Right ventricle myocardium superior (tissue), 1 donor: ENCODE data around the gene FAM32A. TPM values are rescaled to one million over a fixed set of nuclear protein-coding genes. Genes with fewer than 3 reads are reported as not detected.
A peak's percentile ranks its signal among the peaks of the same experiment; 100 is the strongest.
"Not testable (repeated sequence)": the region's sequence is repeated elsewhere in the genome, so short reads cannot be mapped to it uniquely, and the experiment has no call there.

Experiments
- ATAC-seq: fragments of 200-7000 bp; cut with Tn5 transposase; one replicate; pipeline ENCODE4 v1.9.1; 2020; ENCODE audit warnings: mild to moderate bottlenecking; ENCODE audit not compliant: poor library complexity
- DNase-seq: peaks from one replicate; pipeline ENCODE4 v3.0.0-alpha.2; 2020
- intact Hi-C: fragments of 100-400 bp; cut with DNase I; formaldehyde crosslinking; loops from one replicate; pipeline ENCODE4 v1.11.2; 2022
- total RNA-seq: library from RNA; stranded (reverse); fragmentation: NEBNext Ultra II Directional; extraction: Animal tissue kit (Norgen Biotek cat#: 25700); gene quantifications from one replicate; pipeline ENCODE4 v1.2.1, GENCODE V29; 2021
- donor health status: DM: no; HTN: yes; CAD: no; lungs with severe emphysema.

The FAM32A gene
- total RNA-seq, 1 donor from 2014 or later = 33.9 TPM

DNA sequence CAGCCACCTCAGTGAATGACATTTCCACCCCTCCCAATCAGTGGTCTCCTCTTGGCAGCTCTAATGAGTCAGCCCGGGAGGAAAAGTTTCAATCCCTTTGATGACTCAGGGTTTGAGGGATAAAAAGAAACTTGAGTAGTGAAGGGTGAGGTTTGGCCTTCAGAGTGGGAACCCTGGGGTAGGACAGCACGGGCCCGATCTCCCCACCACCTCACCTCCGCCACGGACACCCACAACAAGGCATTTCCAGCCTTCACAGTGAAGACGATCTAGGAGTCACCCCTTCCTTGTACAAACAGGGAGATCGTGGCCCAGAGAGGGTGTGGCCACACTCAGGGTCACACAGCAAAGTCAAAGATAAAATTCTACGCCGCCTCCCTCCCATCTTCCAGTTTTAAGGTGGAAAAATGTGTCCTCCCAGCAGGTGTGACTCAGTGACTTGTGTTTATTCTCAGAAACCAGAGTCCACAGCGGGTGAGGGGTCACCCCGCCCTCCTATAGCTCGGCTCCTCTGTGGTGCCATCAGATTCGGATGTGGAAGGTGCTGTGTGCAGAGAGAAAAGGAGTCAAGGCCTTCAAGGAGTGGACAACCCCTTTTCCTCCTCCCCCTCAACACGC lies 24.2 kb upstream of the FAM32A start:
- intact Hi-C loops = no loop called here
- no peak for DNase-seq
- ATAC-seq = no peak

DNA sequence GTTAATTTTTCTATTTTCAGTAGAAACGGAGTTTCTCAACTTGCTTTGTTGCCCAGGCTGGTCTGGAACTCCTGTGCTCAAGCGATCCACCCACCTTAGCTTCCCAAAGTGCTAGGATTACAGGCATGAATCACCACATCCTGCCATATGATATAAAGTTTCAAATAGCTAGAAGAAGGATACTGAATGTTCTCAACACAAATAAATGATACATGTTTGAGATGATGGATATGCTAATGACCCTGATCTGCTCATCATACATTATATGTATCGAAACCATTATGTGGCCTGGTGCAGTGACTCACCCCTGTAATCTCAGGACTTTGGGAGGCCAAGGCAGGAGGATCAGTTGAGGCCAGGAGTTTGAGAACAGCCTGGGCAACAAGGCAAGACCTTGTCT lies 23.4 kb upstream of the FAM32A start:
- intact Hi-C loops = no loop called here
- ATAC-seq = no peak
- DNase-seq = no peak

GRCh38 chr19:16164222-16164890 lies 20.9 kb upstream of the FAM32A start:
- no peak for ATAC-seq
- no peak for DNase-seq
- intact Hi-C loops = no loop called here

- intact Hi-C loops = no loop called here
- no peak for DNase-seq
- no peak for ATAC-seq
Observed at GRCh38 chr19:16166417-16166816, 18.8 kb upstream of the FAM32A start.

GRCh38 chr19:16167055-16167454 lies 18.2 kb upstream of the FAM32A start:
- ATAC-seq (no peak), DNase-seq (no peak)
- intact Hi-C loops = no loop called here

DNA sequence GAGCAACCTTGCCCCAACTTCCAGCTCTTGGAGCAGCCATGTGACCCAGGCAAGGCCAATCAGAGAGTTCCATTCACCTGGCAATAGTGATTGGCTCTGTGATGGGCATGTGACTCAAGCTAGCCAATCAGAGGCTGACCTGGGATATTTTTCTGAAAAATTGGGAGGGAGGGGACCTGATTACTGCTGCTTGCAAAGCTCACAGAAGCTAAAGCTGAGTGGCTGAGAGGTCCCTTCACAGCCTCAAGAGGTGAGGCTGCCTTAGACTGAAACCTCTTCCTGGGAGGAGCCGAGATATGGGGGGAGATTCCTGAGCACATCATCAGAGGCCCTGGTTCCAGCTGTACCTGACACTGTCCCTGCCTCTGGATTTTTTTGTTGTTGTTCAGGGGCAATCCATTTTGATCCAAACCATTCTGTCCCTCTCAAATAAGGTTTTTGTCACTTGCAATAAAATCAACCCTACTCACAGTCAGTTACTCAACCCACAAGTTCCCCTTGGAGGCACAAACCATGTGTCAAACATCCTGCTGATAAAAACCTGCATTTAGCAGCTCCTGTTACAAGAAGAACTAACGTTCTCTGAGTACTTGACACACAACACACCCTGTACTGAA lies 16.6 kb upstream of the FAM32A start:
- DNase-seq (no peak), ATAC-seq (no peak)
- intact Hi-C loops = no loop called here

DNA sequence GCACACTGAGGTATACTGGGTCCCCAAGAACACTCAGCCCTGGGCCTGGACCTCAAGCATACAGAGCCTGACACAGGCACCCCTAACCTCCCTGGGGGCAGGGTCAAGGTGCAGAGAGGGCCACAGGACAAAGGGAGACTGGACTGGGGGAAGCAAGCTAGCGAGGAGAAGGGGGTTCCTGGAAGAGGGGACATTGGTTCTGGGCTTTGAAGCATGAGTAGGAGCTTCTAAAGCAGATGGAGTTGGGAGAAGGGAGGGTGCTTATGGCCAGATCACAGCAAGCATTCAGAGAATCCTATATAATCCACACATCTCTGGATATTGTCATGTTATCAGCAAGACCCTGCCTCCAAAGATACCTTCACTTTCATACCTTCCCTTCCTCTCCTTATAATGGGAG lies 15.1 kb upstream of the FAM32A start:
- ATAC-seq (no peak), DNase-seq (no peak)
- intact Hi-C loops = no loop called here

- intact Hi-C loops = no loop called here
- no peak for DNase-seq
- no peak for ATAC-seq
Observed at GRCh38 chr19:16175954-16176353, 9.3 kb upstream of the FAM32A start.

GRCh38 chr19:16178866-16179265 lies 6.3 kb upstream of the FAM32A start:
- intact Hi-C loops, DNase-seq, ATAC-seq: not testable (repeated sequence)

DNA sequence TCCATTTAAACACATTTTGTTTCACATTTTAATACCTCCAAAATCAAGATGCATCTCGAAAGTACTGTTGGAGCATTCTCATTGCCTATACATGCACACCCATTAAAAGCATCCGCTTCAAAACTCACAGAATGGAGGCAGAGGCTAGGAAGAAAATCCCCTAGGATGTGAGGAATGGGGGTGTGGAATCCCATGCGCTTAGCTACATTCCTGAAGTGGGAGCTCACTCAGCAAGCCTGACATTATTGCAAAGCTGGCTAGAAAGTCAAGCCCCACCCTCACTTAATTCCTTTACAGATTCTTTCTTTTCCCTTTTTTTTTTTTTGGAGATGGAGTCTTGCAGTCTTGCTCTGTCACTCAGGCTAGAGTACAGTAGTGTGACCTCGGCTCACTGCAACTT lies 4.6 kb upstream of the FAM32A start:
- intact Hi-C loops = loop anchor here (5.0 kb wide), 2 partner anchors 138 to 553 kb away; no protein-coding TSS in a partner anchor
- no peak for ATAC-seq
- DNase-seq = no peak

GRCh38 chr19:16184665-16185122 lies 516 bp upstream of the FAM32A start:
- intact Hi-C loops = loop anchor here (5.0 kb wide), 2 partner anchors 142 to 557 kb away; no protein-coding TSS in a partner anchor
- ATAC-seq (no peak), DNase-seq (no peak)

DNA sequence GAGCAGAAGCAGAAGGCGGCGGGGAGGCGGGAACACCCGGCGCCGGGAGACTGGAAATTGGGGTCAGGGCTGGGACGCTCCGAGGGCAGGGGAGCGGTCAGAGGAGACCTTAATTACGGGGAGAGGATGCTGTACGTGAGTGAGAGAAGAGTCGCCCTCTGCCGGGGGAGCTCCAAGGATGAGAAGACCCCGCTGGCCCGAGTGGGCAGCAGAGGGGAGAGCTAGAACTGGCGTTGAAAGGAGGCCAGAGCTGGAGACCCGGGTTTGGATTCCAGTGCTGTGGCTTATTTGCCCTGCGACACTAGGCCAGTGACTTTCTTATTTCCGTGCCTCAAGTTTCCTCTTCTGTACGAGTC lies 536 bp downstream of the FAM32A start:
- peak; percentile 32 for ATAC-seq
- intact Hi-C loops = no loop called here
- DNase-seq = peak; percentile 71

- peak; percentile 32 for DNase-seq
- ATAC-seq = no peak
- intact Hi-C loops = no loop called here
Observed at GRCh38 chr19:16188521-16188920, 3.3 kb downstream of the FAM32A start.

DNA sequence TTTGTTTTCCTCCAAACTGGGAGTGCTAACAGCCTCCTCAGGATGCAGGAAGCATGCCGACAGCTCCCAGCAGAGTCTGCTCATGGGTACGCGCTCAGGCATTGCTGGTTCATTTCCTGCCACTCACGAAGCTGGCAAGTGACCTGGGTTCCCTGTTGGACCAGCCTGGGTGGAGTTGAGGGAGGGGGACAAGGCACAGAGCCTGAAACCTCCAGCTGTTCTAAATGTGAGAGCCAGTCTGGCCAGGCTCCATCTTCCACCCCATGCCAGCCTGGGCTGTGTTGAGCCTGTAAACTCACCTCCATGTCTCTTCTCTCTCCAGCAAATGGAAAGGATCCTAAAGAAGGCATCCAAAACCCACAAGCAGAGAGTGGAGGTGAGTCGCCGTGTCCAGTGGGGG lies 5.0 kb downstream of the FAM32A start:
- intact Hi-C loops = no loop called here
- ATAC-seq (peak; percentile 20), DNase-seq (peak; percentile 41)

DNA sequence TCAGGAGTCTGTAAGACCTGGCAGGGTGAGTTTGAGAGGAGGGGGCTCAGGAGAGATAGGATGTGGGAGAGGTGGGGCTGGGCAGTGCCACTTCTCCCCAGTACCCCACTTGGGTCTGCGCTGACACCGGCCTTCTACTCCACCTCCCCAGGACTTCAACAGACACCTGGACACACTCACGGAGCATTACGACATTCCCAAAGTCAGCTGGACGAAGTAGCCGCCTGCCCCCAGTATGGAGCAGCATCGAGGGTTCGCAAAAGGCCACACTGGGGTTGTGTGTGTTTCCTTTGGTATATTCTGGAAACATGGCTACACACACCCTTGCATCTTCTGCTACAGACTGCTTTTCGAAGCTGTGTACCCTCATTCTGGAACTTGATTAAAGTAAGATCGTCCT lies 5.5 kb downstream of the FAM32A start:
- no peak for ATAC-seq
- peak; percentile 21 for DNase-seq
- intact Hi-C loops = no loop called here

DNA sequence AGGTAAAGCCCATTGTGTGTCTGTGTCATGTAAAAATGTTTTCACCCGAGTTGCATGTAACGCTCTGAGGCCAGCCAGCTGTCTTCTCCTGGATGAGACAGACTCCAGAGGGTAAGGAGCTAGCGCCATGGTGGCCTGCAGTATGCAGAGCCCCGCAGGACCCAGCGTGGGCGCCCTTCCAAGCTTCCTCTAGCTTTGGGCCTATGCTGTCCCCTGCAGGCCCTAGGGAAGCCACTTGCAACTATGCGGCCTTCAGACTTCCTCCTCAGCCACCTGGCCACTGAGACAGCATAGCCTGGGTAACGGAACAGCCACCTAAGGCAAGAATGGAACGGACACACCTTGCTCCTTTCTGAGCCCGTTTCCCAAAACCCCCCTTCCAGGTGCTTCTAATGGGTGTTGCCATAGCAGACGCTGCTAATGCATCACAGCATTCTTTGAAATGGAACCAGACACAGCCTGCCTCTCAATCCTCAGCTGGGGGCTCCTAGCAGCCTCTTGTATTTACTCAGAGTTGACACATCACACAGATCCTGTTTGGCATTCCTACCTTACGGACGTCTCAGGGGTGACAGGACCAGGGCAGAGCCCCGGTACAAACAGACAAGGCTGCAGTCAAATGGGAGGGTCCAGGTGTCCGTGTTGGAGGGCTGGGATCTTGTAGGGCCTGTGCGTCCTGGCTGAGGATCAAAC lies 6.2 kb downstream of the FAM32A start:
- intact Hi-C loops = no loop called here
- ATAC-seq (no peak), DNase-seq (peak; percentile 30)

DNA sequence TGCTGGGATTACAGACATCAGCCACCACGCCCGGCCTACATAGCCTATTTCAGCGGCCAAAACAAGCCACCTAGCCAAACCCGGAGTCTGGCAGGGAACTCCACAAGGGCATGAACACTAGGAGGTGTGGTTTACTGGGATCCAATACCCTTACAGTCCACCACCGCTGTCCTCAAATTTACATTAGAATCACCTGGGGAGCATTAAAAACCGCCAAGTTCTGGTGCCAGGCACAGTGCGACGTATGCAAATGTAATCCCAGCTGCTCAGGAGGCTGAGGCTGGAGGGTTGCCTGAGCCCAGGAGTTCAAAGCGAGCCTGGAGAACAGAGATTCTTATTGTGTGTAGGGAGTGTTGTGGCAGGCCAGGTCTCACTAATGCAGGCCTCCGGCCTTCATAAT lies 8.3 kb downstream of the FAM32A start:
- DNase-seq (peak; percentile 31), ATAC-seq (no peak)
- intact Hi-C loops = no loop called here

- ATAC-seq (no peak), DNase-seq (no peak)
- intact Hi-C loops = no loop called here
Observed at GRCh38 chr19:16197188-16197621, 12.0 kb downstream of the FAM32A start.

DNA sequence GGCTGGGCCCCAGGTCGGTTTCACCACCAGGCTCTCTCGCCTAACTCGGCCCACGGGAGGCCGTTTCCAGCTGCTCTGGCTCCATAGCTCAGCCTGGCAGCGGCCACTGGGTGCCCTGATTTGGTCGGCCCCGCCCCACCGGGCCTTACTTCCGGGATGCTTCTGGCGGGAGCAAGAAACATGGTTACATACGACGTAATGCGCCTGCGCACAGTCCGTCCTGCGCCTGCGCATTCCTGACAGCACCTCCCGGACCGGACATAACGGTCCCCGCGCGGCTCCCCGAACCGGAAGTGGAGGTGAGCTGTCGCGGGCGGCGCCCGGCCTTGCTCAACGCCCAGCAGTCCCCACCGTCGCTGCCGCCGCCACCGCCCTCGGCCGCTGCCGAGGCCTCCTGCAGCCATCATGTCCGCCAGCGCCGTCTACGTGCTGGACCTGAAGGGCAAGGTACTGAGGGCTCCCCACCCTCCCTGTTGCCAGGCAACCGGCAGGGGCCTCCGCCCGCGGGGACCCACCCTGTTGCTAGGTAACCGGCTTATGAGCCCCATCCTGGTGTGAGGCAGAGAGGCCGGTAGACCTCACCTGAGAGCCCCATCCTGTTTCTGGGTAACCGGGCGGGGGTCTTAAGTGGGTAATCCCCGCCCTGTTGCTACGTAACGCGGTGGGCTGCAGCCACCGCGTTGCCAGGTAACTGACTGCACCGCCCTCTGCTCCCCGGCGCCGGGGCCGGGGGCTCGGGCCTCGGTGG lies 12.6 kb downstream of the FAM32A start, which contains the start of gene AP1M1:
TSS of gene AP1M1 (plus strand) at position 290 of the 748 bp plus-strand sequence. CDS start at position 406, 116 bp downstream.
- intact Hi-C loops = no loop called here
- ATAC-seq = peak; percentile 98
- peak; percentile 100 for DNase-seq
